Heart left ventricle (tissue), 13 donors: ENCODE results near the gene UBAP1L.

Experiments
- POLR2A ChIP-seq, 2 donors: fragments of 450-650 bp; IDR thresholded peaks; one replicate each; pipeline ENCODE4 v1.6.1; 2017; ENCODE audit warnings: antibody characterized with exemption in 2 of 2, mild to moderate bottlenecking in 2 of 2, moderate library complexity in 2 of 2
- TF ChIP-seq, protein P1 (sequence below), 12 donors: fragments of 200-600 bp; sonication (generic) in 4 of 12; IDR thresholded peaks; one replicate each; pipeline versions ENCODE4 v1.5.0 to v1.8.0; 2018 to 2022; ENCODE audit warnings: antibody characterized with exemption in 12 of 12, mild to moderate bottlenecking in 5 of 12
- donor health status: ischemic (EF 13 %, LVEDD 7.1; RV severe dilation, severe dysfunction).
- donor health status: DM: no; HTN: yes; CAD: no.
- donor health status: DM: no; HTN: no; CAD: no.
- donor health status: ischemic (EF 25% LVEDD 6.9; RV normal size, moderate dysfunction).
- donor health status: ischemic (EF 25% LVEDD 5.7; RV mildly dilated, moderate dysfunction).
- donor health status: ischemic (EF 35%, LVEDD 5.7; RV mildly dilated, moderate dysfunction).
- donor health status: nonischemic (EF 11% LVEDD 7.7; RV severe dilation, severe dysfunction).
- donor health status: DM: yes; HTN: yes; CAD: no.
- donor health status: PGD.
- donor health status: ischemic (EF 29% LVEDD 5.4; RV normal size, mild dysfunction).
- donor health status: nonischemic (EF 23%, LVEDD 6.1; RV moderate dilation, normal function).

DNA sequence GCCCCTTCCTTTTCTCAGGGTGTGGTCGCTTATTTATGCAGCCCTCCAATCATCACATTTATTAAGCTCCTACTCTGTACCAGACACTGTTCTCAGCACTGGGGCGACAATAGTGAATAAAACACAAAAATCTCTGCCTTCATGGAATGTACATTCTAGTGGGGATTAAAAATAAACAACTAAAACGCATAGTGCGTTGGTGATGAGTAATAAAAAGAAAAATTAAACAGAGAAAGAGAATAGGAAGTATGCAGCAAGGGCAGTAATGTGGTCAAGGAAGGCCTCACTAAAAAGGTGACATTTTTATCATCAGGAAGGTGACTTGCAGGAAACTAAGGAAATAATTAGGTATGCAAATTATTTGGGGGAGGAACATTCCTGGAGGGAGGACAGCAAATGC lies 64.7 kb downstream of the UBAP1L start:
- TF ChIP-seq, protein P1, sequence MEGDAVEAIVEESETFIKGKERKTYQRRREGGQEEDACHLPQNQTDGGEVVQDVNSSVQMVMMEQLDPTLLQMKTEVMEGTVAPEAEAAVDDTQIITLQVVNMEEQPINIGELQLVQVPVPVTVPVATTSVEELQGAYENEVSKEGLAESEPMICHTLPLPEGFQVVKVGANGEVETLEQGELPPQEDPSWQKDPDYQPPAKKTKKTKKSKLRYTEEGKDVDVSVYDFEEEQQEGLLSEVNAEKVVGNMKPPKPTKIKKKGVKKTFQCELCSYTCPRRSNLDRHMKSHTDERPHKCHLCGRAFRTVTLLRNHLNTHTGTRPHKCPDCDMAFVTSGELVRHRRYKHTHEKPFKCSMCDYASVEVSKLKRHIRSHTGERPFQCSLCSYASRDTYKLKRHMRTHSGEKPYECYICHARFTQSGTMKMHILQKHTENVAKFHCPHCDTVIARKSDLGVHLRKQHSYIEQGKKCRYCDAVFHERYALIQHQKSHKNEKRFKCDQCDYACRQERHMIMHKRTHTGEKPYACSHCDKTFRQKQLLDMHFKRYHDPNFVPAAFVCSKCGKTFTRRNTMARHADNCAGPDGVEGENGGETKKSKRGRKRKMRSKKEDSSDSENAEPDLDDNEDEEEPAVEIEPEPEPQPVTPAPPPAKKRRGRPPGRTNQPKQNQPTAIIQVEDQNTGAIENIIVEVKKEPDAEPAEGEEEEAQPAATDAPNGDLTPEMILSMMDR (IDR thresholded peaks at IDR 0.05), result no peak
- no peak for TF ChIP-seq POLR2A (IDR thresholded peaks at IDR 0.05)
